ENCODE results near the gene CDH3.
"Not testable (repeated sequence)": the region's sequence is repeated elsewhere in the genome, so short reads cannot be mapped to it uniquely, and the experiment has no call there.

- TF ChIP-seq CTCF (IDR thresholded peaks at IDR 0.05; ENCODE audit: insufficient read depth, low read depth, low read length); EZH2 (IDR thresholded peaks at IDR 0.05; ENCODE audit: insufficient read depth, low read length): not testable (repeated sequence)
These were observed 71.4 kb downstream of the CDH3 start for GRCh38 chr16:68716516-68716915.
